ACC112 (cell line): ENCODE data around the gene HOXA7.
A peak's percentile ranks its signal among the peaks of the same experiment; 100 is the strongest.

ENCODE experiments used
- H2AFZ ChIP-seq: fragments of 200-600 bp; sonication (generic); one replicate; pipeline ENCODE4 v1.6.0; 2017; ENCODE audit warnings: antibody characterized with exemption, low read length; ENCODE audit not compliant: unreplicated experiment
- H3K27ac ChIP-seq: fragments of 200-600 bp; sonication (generic); 2 replicates; pipeline ENCODE4 v1.5.1; 2014; ENCODE audit warnings: low read depth, mild to moderate bottlenecking, antibody characterized with exemption, low read length, moderate library complexity
- H3K27me3 ChIP-seq: fragments of 200-600 bp; sonication (generic); 2 replicates; pipeline ENCODE4 v1.6.1; 2014; ENCODE audit warnings: mild to moderate bottlenecking, antibody characterized with exemption, low read length, moderate library complexity, mixed read lengths; ENCODE audit not compliant: insufficient read depth
- H3K36me3 ChIP-seq: fragments of 200-600 bp; sonication (generic); 2 replicates; pipeline ENCODE4 v1.6.1; 2016; ENCODE audit warnings: mild to moderate bottlenecking, antibody characterized with exemption, low read length, moderate library complexity, mixed read lengths; ENCODE audit not compliant: insufficient read depth
- H3K4me1 ChIP-seq: fragments of 200-600 bp; sonication (generic); one replicate; pipeline ENCODE4 v1.6.1; 2016; ENCODE audit warnings: low read length, mixed read lengths; ENCODE audit not compliant: insufficient read depth, unreplicated experiment, control insufficient read depth
- H3K4me3 ChIP-seq: fragments of 200-600 bp; sonication (generic); 2 replicates; pipeline ENCODE4 v1.5.1; 2014; ENCODE audit warnings: mild to moderate bottlenecking, low read depth, low read length
- H3K79me2 ChIP-seq: fragments of 200-600 bp; sonication (generic); one replicate; pipeline ENCODE4 v1.6.0; 2016; ENCODE audit warnings: low read length; ENCODE audit not compliant: control insufficient read depth, unreplicated experiment, insufficient read depth

Gene HOXA7

GRCh38 chr7:27161214-27161720 lies 4.8 kb upstream of the HOXA7 start:
- Histone ChIP-seq H3K79me2 (no peaks in the 10 kb centered on the region), H3K36me3 (no peaks in the 10 kb centered on the region), H3K27ac (no peak overlapping the region), H2AFZ (peak overlapping the region; percentile 70), H3K4me1 (no peaks in the 10 kb centered on the region), H3K27me3 (peaks cover 95% of the 10 kb centered on the region), H3K4me3 (peak overlapping the region; percentile 80)

GRCh38 chr7:27160546-27161213 lies 4.2 kb upstream of the HOXA7 start:
- peak overlapping the region; percentile 87 for H2AFZ ChIP-seq
- no peak overlapping the region for H3K27ac ChIP-seq
- H3K27me3 ChIP-seq: peaks cover 95% of the 10 kb centered on the region
- no peaks in the 10 kb centered on the region for H3K79me2 ChIP-seq
- H3K4me3 ChIP-seq: peak overlapping the region; percentile 80
- no peaks in the 10 kb centered on the region for H3K36me3 ChIP-seq
- H3K4me1 ChIP-seq: no peaks in the 10 kb centered on the region

- Histone ChIP-seq H3K4me1 (no peaks in the 10 kb centered on the region), H3K27ac (no peak overlapping the region), H3K79me2 (no peaks in the 10 kb centered on the region), H3K4me3 (peak overlapping the region; percentile 80), H3K36me3 (no peaks in the 10 kb centered on the region), H2AFZ (peak overlapping the region; percentile 87), H3K27me3 (peaks cover 95% of the 10 kb centered on the region)
These were observed 3.7 kb upstream of the HOXA7 start for GRCh38 chr7:27160145-27160545.

- Histone ChIP-seq H3K4me1 (no peaks in the 10 kb centered on the region), H3K36me3 (no peaks in the 10 kb centered on the region), H3K4me3 (no peak overlapping the region), H2AFZ (no peak overlapping the region), H3K27ac (no peak overlapping the region), H3K27me3 (peaks cover 95% of the 10 kb centered on the region), H3K79me2 (no peaks in the 10 kb centered on the region)
These were observed 3.0 kb upstream of the HOXA7 start for GRCh38 chr7:27159266-27160144.

GRCh38 chr7:27158436-27159265 lies 2.2 kb upstream of the HOXA7 start:
- Histone ChIP-seq H3K36me3 (no peaks in the 10 kb centered on the region), H3K79me2 (no peaks in the 10 kb centered on the region), H3K4me1 (no peaks in the 10 kb centered on the region), H3K27ac (no peak overlapping the region), H2AFZ (no peak overlapping the region), H3K4me3 (no peak overlapping the region), H3K27me3 (peaks cover 95% of the 10 kb centered on the region)

- Histone ChIP-seq H3K36me3 (no peaks in the 10 kb centered on the region), H2AFZ (no peak overlapping the region), H3K79me2 (no peaks in the 10 kb centered on the region), H3K27me3 (peaks cover 95% of the 10 kb centered on the region), H3K4me1 (no peaks in the 10 kb centered on the region), H3K4me3 (no peak overlapping the region), H3K27ac (no peak overlapping the region)
These were observed 1.4 kb upstream of the HOXA7 start for GRCh38 chr7:27157702-27158431.

- H3K79me2 ChIP-seq: no peaks in the 10 kb centered on the region
- no peak overlapping the region for H3K27ac ChIP-seq
- no peaks in the 10 kb centered on the region for H3K4me1 ChIP-seq
- H2AFZ ChIP-seq: no peak overlapping the region
- peaks cover 95% of the 10 kb centered on the region for H3K27me3 ChIP-seq
- H3K4me3 ChIP-seq: no peak overlapping the region
- no peaks in the 10 kb centered on the region for H3K36me3 ChIP-seq
These were observed 634 bp upstream of the HOXA7 start for GRCh38 chr7:27156916-27157701.

- H3K27me3 ChIP-seq: peaks cover 99% of the 10 kb centered on the region
- no peaks in the 10 kb centered on the region for H3K36me3 ChIP-seq
- no peak overlapping the region for H3K27ac ChIP-seq
- no peaks in the 10 kb centered on the region for H3K4me1 ChIP-seq
- H3K79me2 ChIP-seq: no peaks in the 10 kb centered on the region
- no peak overlapping the region for H2AFZ ChIP-seq
- H3K4me3 ChIP-seq: peak overlapping the region; percentile 36; the same call in 1 of the 2 replicates
These were observed 513 bp downstream of the HOXA7 start for GRCh38 chr7:27155816-27156507.
